GM23248 (cell line): ENCODE data around the gene TIMP3.

Experiments
- EZH2 ChIP-seq: fragments of 200-600 bp; sonication (generic); IDR thresholded peaks from 2 replicates; pipeline ENCODE4 v1.6.1; 2018; ENCODE audit warnings: antibody characterized with exemption, mild to moderate bottlenecking; ENCODE audit not compliant: insufficient read depth, poor library complexity, severe bottlenecking
- EZH2phosphoT487 ChIP-seq: fragments of 200-600 bp; sonication (generic); IDR thresholded peaks from 2 replicates; pipeline ENCODE4 v1.6.1; 2018; ENCODE audit warnings: antibody characterized with exemption, moderate library complexity, mild to moderate bottlenecking, low read depth; ENCODE audit not compliant: insufficient read depth

DNA sequence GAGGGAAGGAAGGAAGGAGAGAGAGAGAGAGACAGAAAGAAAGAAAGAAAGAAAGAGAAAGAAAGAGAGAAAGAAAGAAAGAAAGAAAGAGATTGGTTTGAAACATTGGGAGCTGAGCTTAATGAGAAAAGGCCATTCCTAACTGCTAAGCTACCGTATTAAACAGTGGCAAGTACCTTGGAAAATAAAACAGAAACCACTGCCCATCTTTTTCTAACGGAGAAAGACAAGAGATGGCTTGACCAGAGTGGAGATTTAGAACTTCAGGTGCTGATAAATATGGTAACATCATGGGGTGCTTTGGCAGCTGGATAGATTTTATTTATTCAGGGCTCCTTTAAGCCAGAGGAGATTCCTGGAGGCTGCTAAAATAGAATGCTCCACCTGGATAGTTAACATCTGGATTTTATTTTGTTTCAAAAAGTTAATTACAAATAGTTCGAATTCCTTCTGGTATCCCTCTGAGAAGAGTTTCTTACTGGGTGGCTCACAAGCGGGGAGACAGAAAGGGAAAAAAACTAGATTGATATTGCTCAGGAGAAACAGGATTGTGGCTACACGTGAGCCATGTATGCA, 12.9 kb downstream of the TIMP3 start:
- TF ChIP-seq EZH2 (no peak), EZH2phosphoT487 (no peak)
